UCSD-AML1 (cell line): ENCODE data around the gene NFIX.

Source experiments
- DNase-seq: peaks from one replicate; lab custom pipeline; 2025; ENCODE audit not compliant: unreplicated experiment; lab: John Stamatoyannopoulos, UW

The NFIX gene

GRCh38 chr19:13019332-13019731 is 24.1 kb downstream of the NFIX start:
- no peak for DNase-seq

GRCh38 chr19:13020002-13020414 is 24.7 kb downstream of the NFIX start:
- no peak for DNase-seq

- DNase-seq = no peak
These were observed 27.0 kb downstream of the NFIX start for GRCh38 chr19:13022111-13022858.

GRCh38 chr19:13022859-13023636 is 27.8 kb downstream of the NFIX start:
- DNase-seq = no peak

GRCh38 chr19:13023656-13024055 is 28.4 kb downstream of the NFIX start:
- no peak for DNase-seq

GRCh38 chr19:13024126-13024950 is 29.1 kb downstream of the NFIX start:
- DNase-seq = no peak

GRCh38 chr19:13024951-13025697 is 29.8 kb downstream of the NFIX start:
- DNase-seq = no peak

GRCh38 chr19:13025819-13026456 is 30.7 kb downstream of the NFIX start:
- DNase-seq = no peak

GRCh38 chr19:13026462-13027370 is 31.4 kb downstream of the NFIX start:
- no peak for DNase-seq

- DNase-seq = no peak
These were observed 32.3 kb downstream of the NFIX start for GRCh38 chr19:13027557-13027956.

- no peak for DNase-seq
These were observed 32.8 kb downstream of the NFIX start for GRCh38 chr19:13028027-13028426.

GRCh38 chr19:13029301-13029880 is 34.1 kb downstream of the NFIX start:
- no peak for DNase-seq

- peak; percentile 34 for DNase-seq
These were observed 34.6 kb downstream of the NFIX start for GRCh38 chr19:13029893-13030292.

GRCh38 chr19:13031917-13032623 is 36.8 kb downstream of the NFIX start:
- DNase-seq = no peak

GRCh38 chr19:13032837-13033236 is 37.6 kb downstream of the NFIX start:
- DNase-seq = no peak

- DNase-seq = no peak
These were observed 38.0 kb downstream of the NFIX start for GRCh38 chr19:13033244-13033643.

GRCh38 chr19:13033819-13034611 is 38.7 kb downstream of the NFIX start:
- peak; percentile 49 for DNase-seq

- DNase-seq = no peak
These were observed 39.4 kb downstream of the NFIX start for GRCh38 chr19:13034636-13035035.
